Measurements from ENCODE around the gene STARD6. TPM values are rescaled to one million over a fixed set of nuclear protein-coding genes. Genes with fewer than 3 reads are reported as not detected.

STARD6 gene
- not detected in 2 replicates for total RNA-seq (2021)
- Bru-seq, nascent RNA = percentile 35 among the genes with signal in this experiment
- percentile 22 among the genes with signal in this experiment for BruChase-seq, experiment 1, labeled RNA remaining after a 2-hour chase
- percentile 25 among the genes with signal in this experiment for BruChase-seq, experiment 2, labeled RNA remaining after a 6-hour chase
- long read RNA-seq = 0 reads

GRCh38 chr18:54357660-54358494 lies at the start of gene STARD6, which contains the start of gene C18orf54:
Gene STARD6 (minus strand): TSS chr18:54357858. CDS start chr18:54354573, 3,285 bp downstream.
Gene C18orf54 (plus strand): TSS chr18:54357906. CDS start chr18:54360573, 2,667 bp downstream.
- peak; percentile 29; the same call in 1 of the 2 replicates for TF ChIP-seq CTCF (conservative IDR thresholded peaks at IDR 0.05; ENCODE audit: low read depth, low read length)
- TF ChIP-seq EZH2 (IDR thresholded peaks at IDR 0.05; ENCODE audit: borderline replicate concordance, low read depth, low read length, poor library complexity, severe bottlenecking) = no peak
- Histone ChIP-seq H3K27me3 (replicated peaks; ENCODE audit: insufficient read depth, low read depth, low read length, poor library complexity) (no peaks in the 10 kb centered on the region), H3K4me3 (ENCODE audit: low read depth, low read length, poor library complexity, severe bottlenecking) (peak within 1 kb of the TSS; percentile 72), H3K4me1 (ENCODE audit: insufficient read depth, low read length, poor library complexity, severe bottlenecking) (peaks cover 5% of the 10 kb centered on the region), H3K36me3 (ENCODE audit: insufficient read depth, low read length, poor library complexity, severe bottlenecking) (peaks cover 7% of the 10 kb centered on the region), H3K9me3 (ENCODE audit: low read depth, low read length, poor library complexity, severe bottlenecking) (no peaks in the 10 kb centered on the region), H3K27ac (ENCODE audit: low read depth, low read length, poor library complexity, severe bottlenecking) (peak within 1 kb of the TSS; percentile 70)
- peak; percentile 92 for DNase-seq (ENCODE audit: low spot score)
- ChIA-PET CTCF (no interaction called here), POLR2A (ENCODE audit: low non-redundant PET) (interaction anchor here (0.7 kb wide), 1 partner anchor 1951 kb away, joined by 4 read pairs; no protein-coding TSS in a partner anchor)
- BruUV-seq (replicated peaks) = no TSS peak
- intact Hi-C loops (cut with micrococcal nuclease; ENCODE audit: unreplicated experiment) = no loop called here

- ChIA-PET CTCF (no interaction called here), POLR2A (ENCODE audit: low non-redundant PET) (no interaction called here)
- Histone ChIP-seq H3K27ac (ENCODE audit: low read depth, low read length, poor library complexity, severe bottlenecking) (no peak overlapping the region), H3K27me3 (replicated peaks; ENCODE audit: insufficient read depth, low read depth, low read length, poor library complexity) (no peaks in the 10 kb centered on the region), H3K4me3 (ENCODE audit: low read depth, low read length, poor library complexity, severe bottlenecking) (no peak overlapping the region), H3K4me1 (ENCODE audit: insufficient read depth, low read length, poor library complexity, severe bottlenecking) (no peaks in the 10 kb centered on the region), H3K36me3 (ENCODE audit: insufficient read depth, low read length, poor library complexity, severe bottlenecking) (no peaks in the 10 kb centered on the region), H3K9me3 (ENCODE audit: low read depth, low read length, poor library complexity, severe bottlenecking) (no peaks in the 10 kb centered on the region)
- intact Hi-C loops (cut with micrococcal nuclease; ENCODE audit: unreplicated experiment) = no loop called here
- DNase-seq (ENCODE audit: low spot score) = no peak
- BruUV-seq (replicated peaks) = no TSS peak
- TF ChIP-seq EZH2 (IDR thresholded peaks at IDR 0.05; ENCODE audit: borderline replicate concordance, low read depth, low read length, poor library complexity, severe bottlenecking) (no peak), CTCF (conservative IDR thresholded peaks at IDR 0.05; ENCODE audit: low read depth, low read length) (no peak)
Observed at GRCh38 chr18:54405290-54405689, 47.6 kb upstream of the STARD6 start.

GRCh38 chr18:54396760-54397159 lies 39.1 kb upstream of the STARD6 start:
- no TSS peak for BruUV-seq (replicated peaks)

More at GRCh38 chr18:54396760-54397159, 39.1 kb upstream of the STARD6 start:
- no peak for TF ChIP-seq CTCF (conservative IDR thresholded peaks at IDR 0.05; ENCODE audit: low read depth, low read length)
- no peak for TF ChIP-seq EZH2 (IDR thresholded peaks at IDR 0.05; ENCODE audit: borderline replicate concordance, low read depth, low read length, poor library complexity, severe bottlenecking)
- intact Hi-C loops (cut with micrococcal nuclease; ENCODE audit: unreplicated experiment) = loop anchor here (10.0 kb wide), 2 partner anchors 158 to 248 kb away; no protein-coding TSS in a partner anchor
- no peaks in the 10 kb centered on the region for H3K36me3 ChIP-seq (ENCODE audit: insufficient read depth, low read length, poor library complexity, severe bottlenecking)
- H3K27ac ChIP-seq (ENCODE audit: low read depth, low read length, poor library complexity, severe bottlenecking) = no peak overlapping the region
- H3K27me3 ChIP-seq (replicated peaks; ENCODE audit: insufficient read depth, low read depth, low read length, poor library complexity) = no peaks in the 10 kb centered on the region
- no peaks in the 10 kb centered on the region for H3K9me3 ChIP-seq (ENCODE audit: low read depth, low read length, poor library complexity, severe bottlenecking)
- CTCF ChIA-PET = no interaction called here
- POLR2A ChIA-PET (ENCODE audit: low non-redundant PET) = no interaction called here
- DNase-seq (ENCODE audit: low spot score) = no peak
- no peak overlapping the region for H3K4me3 ChIP-seq (ENCODE audit: low read depth, low read length, poor library complexity, severe bottlenecking)
- peaks cover 7% of the 10 kb centered on the region for H3K4me1 ChIP-seq (ENCODE audit: insufficient read depth, low read length, poor library complexity, severe bottlenecking)
